ENCODE data around the gene ZGPAT. TPM values are rescaled to one million over a fixed set of nuclear protein-coding genes. Genes with fewer than 3 reads are reported as not detected.
A peak's percentile ranks its signal among the peaks of the same experiment; 100 is the strongest.

ZGPAT gene
- total and polyA plus RNA-seq, 9 of the 15 experiments (the other 6 are each of a cell fraction or from before 2014, with no cell fraction given): 0.14 to 26.6 (median 7.4) TPM

- no peaks in the 10 kb centered on the region for H3K79me2 ChIP-seq (ENCODE audit: control insufficient read depth, insufficient read depth, low read length)
- no peaks in the 10 kb centered on the region for H3K9me3 ChIP-seq (replicated peaks; ENCODE audit: control insufficient read depth, insufficient read depth, low read depth, low read length)
- H3K9ac ChIP-seq (ENCODE audit: insufficient read depth in 1 of 2, low read depth in 2 of 2, low read length in 2 of 2): peak overlapping the region in 1 of 2 experiments; percentile 77; a peak in 1 of 4 replicates
- no TSS peak for BruUV-seq (replicated peaks)
- no peaks in the 10 kb centered on the region for H4K20me1 ChIP-seq (replicated peaks; ENCODE audit: control insufficient read depth, insufficient read depth, low read length)
- TF ChIP-seq ZNF407 (IDR thresholded peaks at IDR 0.05; ENCODE audit: low read depth) (no peak), NFIC (IDR thresholded peaks at IDR 0.05) (peak; percentile 56)
- peaks cover 9 to 70% of the 10 kb centered on the region in 2 experiments for H3K4me1 ChIP-seq (replicated peaks in 1 of 2; ENCODE audit: control insufficient read depth in 2 of 2, insufficient read depth in 2 of 2, low read length in 2 of 2)
- no peak for FAIRE-seq
- H3K27me3 ChIP-seq (ENCODE audit: control insufficient read depth in 2 of 2, insufficient read depth in 2 of 2, low read length in 2 of 2): no peaks in the 10 kb centered on the region
- CTCF ChIA-PET (ENCODE audit: low intra/inter-chr PET ratio): no interaction called here
- peaks cover 8% of the 10 kb centered on the region; the same call in 1 of the 3 replicates for H3K36me3 ChIP-seq (ENCODE audit: control insufficient read depth, insufficient read depth, low read length)
- WGBS (ENCODE audit: insufficient coverage, low coverage, missing lambda C conversion rate): 78% methylated on average over 15 of the region's 20 CpGs
- no peaks in the 10 kb centered on the region for H3K9me1 ChIP-seq (ENCODE audit: control insufficient read depth, insufficient read depth, low read length)
- DNase-seq (ENCODE audit: extremely low read depth in 1 of 4, low spot score in 3 of 4): no peak
- H3K4me3 ChIP-seq: no peak overlapping the region
- no peak overlapping the region for H3K27ac ChIP-seq (ENCODE audit: extremely low read depth, low read depth, low read length)
- intact Hi-C loops (cut with micrococcal nuclease): no loop called here
- in situ Hi-C loops (cut with MboI): no loop called here
- H2AFZ ChIP-seq (ENCODE audit: low read depth, low read length): no peak overlapping the region
- ATAC-seq: no peak
- no peak overlapping the region for H3K4me2 ChIP-seq (ENCODE audit: insufficient read depth, low read length)
- POLR2A ChIA-PET: no interaction called here
Observed at GRCh38 chr20:63748070-63748933, 40.5 kb downstream of the ZGPAT start.
